Measurements from ENCODE around the gene SLC2A13. TPM values are rescaled to one million over a fixed set of nuclear protein-coding genes. Genes with fewer than 3 reads are reported as not detected.
"Not testable (repeated sequence)": the region's sequence is repeated elsewhere in the genome, so short reads cannot be mapped to it uniquely, and the experiment has no call there.

The SLC2A13 gene
- total RNA-seq, 1 donor from 2014 or later, result 5.2 TPM

GRCh38 chr12:40049268-40049667 is 56.6 kb downstream of the SLC2A13 start:
- no peak overlapping the region for H3K27ac Mint-ChIP-seq (ENCODE audit: unreplicated experiment)
- H3K9me3 Mint-ChIP-seq (ENCODE audit: unreplicated experiment), result no peaks in the 10 kb centered on the region
- no peaks in the 10 kb centered on the region for H3K4me1 Mint-ChIP-seq (ENCODE audit: low read depth, unreplicated experiment)
- H3K27me3 Mint-ChIP-seq (ENCODE audit: unreplicated experiment), result no peaks in the 10 kb centered on the region
- H3K4me3 Mint-ChIP-seq (ENCODE audit: unreplicated experiment), result no peak overlapping the region
- TF ChIP-seq CTCF (IDR thresholded peaks at IDR 0.05; ENCODE audit: partially characterized antibody, unreplicated experiment), result no peak
- no peak for DNase-seq
- H3K36me3 Mint-ChIP-seq (ENCODE audit: unreplicated experiment), result no peaks in the 10 kb centered on the region

- not testable (repeated sequence) for H3K27ac Mint-ChIP-seq (ENCODE audit: unreplicated experiment); H3K4me1 Mint-ChIP-seq (ENCODE audit: low read depth, unreplicated experiment); H3K9me3 Mint-ChIP-seq (ENCODE audit: unreplicated experiment); H3K4me3 Mint-ChIP-seq (ENCODE audit: unreplicated experiment); H3K27me3 Mint-ChIP-seq (ENCODE audit: unreplicated experiment); H3K36me3 Mint-ChIP-seq (ENCODE audit: unreplicated experiment); DNase-seq
These were observed 58.9 kb downstream of the SLC2A13 start for GRCh38 chr12:40047002-40047401.

GRCh38 chr12:40045656-40046055 is 60.2 kb downstream of the SLC2A13 start:
- Mint-ChIP-seq H3K27ac (ENCODE audit: unreplicated experiment) (no peak overlapping the region), H3K27me3 (ENCODE audit: unreplicated experiment) (no peaks in the 10 kb centered on the region), H3K36me3 (ENCODE audit: unreplicated experiment) (no peaks in the 10 kb centered on the region), H3K4me3 (ENCODE audit: unreplicated experiment) (no peak overlapping the region), H3K4me1 (ENCODE audit: low read depth, unreplicated experiment) (no peaks in the 10 kb centered on the region), H3K9me3 (ENCODE audit: unreplicated experiment) (no peaks in the 10 kb centered on the region)
- DNase-seq, result no peak
- TF ChIP-seq CTCF (IDR thresholded peaks at IDR 0.05; ENCODE audit: partially characterized antibody, unreplicated experiment), result no peak

GRCh38 chr12:40044396-40044795 is 61.5 kb downstream of the SLC2A13 start:
- no peaks in the 10 kb centered on the region for H3K27me3 Mint-ChIP-seq (ENCODE audit: unreplicated experiment)
- H3K36me3 Mint-ChIP-seq (ENCODE audit: unreplicated experiment), result no peaks in the 10 kb centered on the region
- H3K4me1 Mint-ChIP-seq (ENCODE audit: low read depth, unreplicated experiment), result no peaks in the 10 kb centered on the region
- no peak overlapping the region for H3K27ac Mint-ChIP-seq (ENCODE audit: unreplicated experiment)
- no peak for TF ChIP-seq CTCF (IDR thresholded peaks at IDR 0.05; ENCODE audit: partially characterized antibody, unreplicated experiment)
- no peaks in the 10 kb centered on the region for H3K9me3 Mint-ChIP-seq (ENCODE audit: unreplicated experiment)
- DNase-seq, result no peak
- no peak overlapping the region for H3K4me3 Mint-ChIP-seq (ENCODE audit: unreplicated experiment)

- no peaks in the 10 kb centered on the region for H3K36me3 Mint-ChIP-seq (ENCODE audit: unreplicated experiment)
- H3K4me1 Mint-ChIP-seq (ENCODE audit: low read depth, unreplicated experiment), result no peaks in the 10 kb centered on the region
- no peaks in the 10 kb centered on the region for H3K27me3 Mint-ChIP-seq (ENCODE audit: unreplicated experiment)
- DNase-seq, result no peak
- no peak for TF ChIP-seq CTCF (IDR thresholded peaks at IDR 0.05; ENCODE audit: partially characterized antibody, unreplicated experiment)
- no peak overlapping the region for H3K4me3 Mint-ChIP-seq (ENCODE audit: unreplicated experiment)
- H3K9me3 Mint-ChIP-seq (ENCODE audit: unreplicated experiment), result no peaks in the 10 kb centered on the region
- H3K27ac Mint-ChIP-seq (ENCODE audit: unreplicated experiment), result no peak overlapping the region
These were observed 66.3 kb downstream of the SLC2A13 start for GRCh38 chr12:40039598-40039997.

- Mint-ChIP-seq H3K4me1 (ENCODE audit: low read depth, unreplicated experiment) (no peaks in the 10 kb centered on the region), H3K27ac (ENCODE audit: unreplicated experiment) (no peak overlapping the region), H3K9me3 (ENCODE audit: unreplicated experiment) (no peaks in the 10 kb centered on the region), H3K36me3 (ENCODE audit: unreplicated experiment) (no peaks in the 10 kb centered on the region), H3K4me3 (ENCODE audit: unreplicated experiment) (no peak overlapping the region), H3K27me3 (ENCODE audit: unreplicated experiment) (no peaks in the 10 kb centered on the region)
- no peak for TF ChIP-seq CTCF (IDR thresholded peaks at IDR 0.05; ENCODE audit: partially characterized antibody, unreplicated experiment)
- no peak for DNase-seq
These were observed 67.3 kb downstream of the SLC2A13 start for GRCh38 chr12:40038619-40039018.

Data from glutamatergic neuron (in vitro differentiated cells).